Spleen (tissue), 7 donors: ENCODE results near the gene LRRC42.

Source experiments
- CTCF ChIP-seq, 11 experiments: fragments of 200-600 bp in 7 of 11; fragments of 450-650 bp in 4 of 11; sonication (generic) in 4 of 11; IDR thresholded peaks in 8 of 11; conservative IDR thresholded peaks in 3 of 11; 1 replicate in 7 of 11; 2 replicates in 4 of 11; pipeline versions ENCODE4 v1.4.0 to v1.8.0; 2016 to 2021; ENCODE audit warnings: antibody characterized with exemption in 11 of 11, inconsistent platforms in 4 of 11, mild to moderate bottlenecking in 1 of 11
- POLR2A ChIP-seq, 3 donors: fragments of 450-650 bp; IDR thresholded peaks; one replicate each; pipeline ENCODE4 v1.5.1; 2017; ENCODE audit warnings: antibody characterized with exemption in 3 of 3, mild to moderate bottlenecking in 1 of 3
- POLR2AphosphoS5 ChIP-seq, 3 donors: sonication (generic); formaldehyde crosslinking; IDR thresholded peaks; one replicate each; pipeline ENCODE4 v1.5.1; 2017; ENCODE audit warnings: antibody characterized with exemption in 3 of 3
- donor health status: DM: no; HTN: no; CAD: no; lungs with moderate emphysema.
- donor health status: DM: no; HTN: no; CAD: no.
- donor health status: DM: no; HTN: no; CAD: no.

GRCh38 chr1:54007613-54008012 is 61.5 kb downstream of the LRRC42 start:
- TF ChIP-seq CTCF (IDR thresholded peaks at IDR 0.05 in 8 of 11, conservative IDR thresholded peaks at IDR 0.05 in 3 of 11) (no peak), POLR2AphosphoS5 (IDR thresholded peaks at IDR 0.05) (no peak), POLR2A (IDR thresholded peaks at IDR 0.05) (no peak)
